GM23338 (cell line): ENCODE measurements around the gene LIMCH1. TPM values are rescaled to one million over a fixed set of nuclear protein-coding genes. Genes with fewer than 3 reads are reported as not detected.

Experiments
- ATAC-seq: fragments of 200-7000 bp; cut with Tn5 transposase; 3 replicates; pipeline ENCODE4 v1.9.1; 2020
- DNase-seq: peaks from one replicate; pipeline ENCODE4 v3.0.0-alpha.2; 2015; ENCODE audit warnings: low spot score
- H2AFZ ChIP-seq: fragments of 200-600 bp; sonication (generic); 2 replicates; pipeline ENCODE4 v1.8.0; 2016; ENCODE audit warnings: antibody characterized with exemption, mild to moderate bottlenecking, moderate library complexity
- H3F3A ChIP-seq: fragments of 200-600 bp; sonication (generic); replicated peaks from 2 replicates; pipeline ENCODE4 v1.8.0; 2017; ENCODE audit warnings: antibody characterized with exemption, mixed run types, low read depth
- H3K27ac ChIP-seq: fragments of 200-600 bp; sonication (generic); 2 replicates; pipeline ENCODE4 v1.6.1; 2016; ENCODE audit warnings: low read depth
- H3K27me3 ChIP-seq: fragments of 200-600 bp; sonication (generic); 2 replicates; pipeline ENCODE4 v1.8.0; 2016; ENCODE audit warnings: mild to moderate bottlenecking, mixed run types, moderate library complexity; ENCODE audit not compliant: insufficient read depth
- H3K36me3 ChIP-seq: fragments of 200-600 bp; sonication (generic); 2 replicates; pipeline ENCODE4 v1.8.0; 2016; ENCODE audit warnings: mild to moderate bottlenecking; ENCODE audit not compliant: insufficient read depth
- H3K4me1 ChIP-seq: fragments of 200-600 bp; sonication (generic); 2 replicates; pipeline ENCODE4 v1.8.0; 2016; ENCODE audit warnings: mild to moderate bottlenecking, moderate library complexity; ENCODE audit not compliant: insufficient read depth
- H3K4me2 ChIP-seq: fragments of 200-600 bp; sonication (generic); 2 replicates; pipeline ENCODE4 v1.7.1; 2017; ENCODE audit warnings: mixed run types
- H3K4me3 ChIP-seq: fragments of 200-600 bp; sonication (generic); 2 replicates; pipeline ENCODE4 v1.6.1; 2016; ENCODE audit warnings: mixed run types
- H3K79me2 ChIP-seq: fragments of 200-600 bp; sonication (generic); replicated peaks from 2 replicates; pipeline ENCODE4 v1.8.0; 2017; ENCODE audit warnings: mild to moderate bottlenecking; ENCODE audit not compliant: insufficient read depth
- H3K9me2 ChIP-seq: fragments of 200-600 bp; sonication (generic); 2 replicates; pipeline ENCODE4 v1.8.0; 2017; ENCODE audit not compliant: insufficient read depth
- H4K20me1 ChIP-seq: fragments of 200-600 bp; sonication (generic); replicated peaks from 2 replicates; pipeline ENCODE4 v1.8.0; 2017; ENCODE audit warnings: mild to moderate bottlenecking; ENCODE audit not compliant: insufficient read depth
- H3K27ac Mint-ChIP-seq: 2 replicates; pipeline ENCODE4 v1.8.0; 2020; ENCODE audit warnings: inconsistent platforms, mild to moderate bottlenecking, moderate library complexity, mixed read lengths
- H3K27me3 Mint-ChIP-seq: 3 replicates; pipeline ENCODE4 v1.8.0; 2022; ENCODE audit warnings: low read depth, mild to moderate bottlenecking, moderate library complexity, mixed read lengths, inconsistent platforms; ENCODE audit not compliant: insufficient read depth, poor library complexity
- H3K36me3 Mint-ChIP-seq: 3 replicates; pipeline ENCODE4 v1.8.0; 2021; ENCODE audit warnings: low read depth, mild to moderate bottlenecking, inconsistent platforms, moderate library complexity, mixed read lengths
- H3K4me1 Mint-ChIP-seq: 3 replicates; pipeline ENCODE4 v1.8.0; 2020; ENCODE audit warnings: mild to moderate bottlenecking, inconsistent platforms, mixed read lengths
- H3K4me3 Mint-ChIP-seq: 3 replicates; pipeline ENCODE4 v1.8.0; 2021; ENCODE audit warnings: moderate library complexity, mild to moderate bottlenecking, inconsistent platforms, mixed read lengths
- H3K9me3 Mint-ChIP-seq: 3 replicates; pipeline ENCODE4 v1.8.0; 2020; ENCODE audit warnings: moderate library complexity, mild to moderate bottlenecking, inconsistent platforms, mixed read lengths
- CREB1 ChIP-seq: fragments of 250-450 bp; sonication (Bioruptor Pico); IDR thresholded peaks from 2 replicates; pipeline ENCODE4 v1.5.0; 2020; ENCODE audit warnings: low read depth, mild to moderate bottlenecking, moderate library complexity
- ETS1 ChIP-seq: IDR thresholded peaks from 2 replicates; pipeline ENCODE4 v1.6.1; 2016; ENCODE audit warnings: antibody characterized with exemption
- EZH2 ChIP-seq: fragments of 200-600 bp; sonication (generic); IDR thresholded peaks from one replicate; pipeline ENCODE4 v1.8.0; 2017; ENCODE audit warnings: antibody characterized with exemption, mild to moderate bottlenecking, low read depth; ENCODE audit not compliant: unreplicated experiment
- EZH2phosphoT487 ChIP-seq: fragments of 200-600 bp; sonication (generic); IDR thresholded peaks from one replicate; pipeline ENCODE4 v1.8.1; 2018; ENCODE audit warnings: antibody characterized with exemption; ENCODE audit not compliant: unreplicated experiment
- NANOG ChIP-seq: IDR thresholded peaks from 2 replicates; pipeline ENCODE4 v1.6.1; 2016; ENCODE audit warnings: antibody characterized with exemption, borderline replicate concordance
- REST ChIP-seq: IDR thresholded peaks from one replicate; pipeline ENCODE4 v1.6.1; 2018; ENCODE audit warnings: antibody characterized with exemption; ENCODE audit not compliant: unreplicated experiment
- STAT1 ChIP-seq: IDR thresholded peaks from one replicate; pipeline ENCODE4 v1.6.1; 2016; ENCODE audit warnings: antibody characterized with exemption; ENCODE audit not compliant: unreplicated experiment
- ZNF114 ChIP-seq: fragments of 250-450 bp; sonication (Bioruptor Pico); IDR thresholded peaks from 2 replicates; pipeline ENCODE4 v1.5.0; 2020; ENCODE audit warnings: mild to moderate bottlenecking, moderate library complexity
- ZNF331 ChIP-seq: fragments of 250-450 bp; sonication (Bioruptor Pico); IDR thresholded peaks from 2 replicates; pipeline ENCODE4 v1.5.0; 2020; ENCODE audit warnings: low read depth, mild to moderate bottlenecking, moderate library complexity
- polyA plus RNA-seq: library from polyadenylated mRNA; unstranded; fragments of >200 nt; fragmentation: Nextera tagmentation; extraction: Ambion mirVana; gene quantifications from 2 replicates; pipeline ENCODE4 v1.2.1, GENCODE V29; 2016
- total RNA-seq: library from RNA; depleted of rRNA; stranded (reverse); fragments of >200 nt; shearing (Covaris generic); gene quantifications from 2 replicates; pipeline ENCODE4 v1.2.3, GENCODE V29; 2014
- TF ChIP-seq, protein P1 (sequence below), 2 experiments: fragments of 200-600 bp in 1 of 2; sonication (generic) in 1 of 2; conservative IDR thresholded peaks; 2 replicates each; pipeline versions ENCODE4 v1.5.1 to v1.6.1; 2016 to 2017; ENCODE audit warnings: antibody characterized with exemption in 2 of 2, low read depth in 2 of 2, mild to moderate bottlenecking in 2 of 2, moderate library complexity in 1 of 2

The LIMCH1 gene
- total and polyA plus RNA-seq, 2 experiments from 2014 or later, result 1.5 TPM

DNA sequence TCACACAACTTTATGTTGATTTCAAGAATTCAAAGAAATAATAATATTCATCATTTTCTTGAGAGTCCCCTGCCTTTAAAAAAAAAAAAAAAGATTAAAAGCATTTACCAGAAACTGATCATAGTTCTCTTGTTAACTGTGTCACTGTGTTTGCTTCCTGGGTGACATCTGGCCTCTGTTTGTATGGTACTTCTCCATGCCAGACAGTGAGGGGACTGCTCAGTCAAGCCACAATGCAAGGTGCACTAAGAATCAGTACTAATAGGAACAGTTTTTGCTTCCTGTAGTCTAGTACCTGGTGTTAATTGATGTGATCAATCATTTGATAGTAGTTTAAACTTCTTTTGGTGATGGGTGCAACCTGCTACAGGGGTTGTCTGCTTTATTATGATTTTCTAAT is 133.0 kb downstream of the LIMCH1 start (continued):
- TF ChIP-seq REST (no peak), ZNF331 (CRISPR knock-in tag) (no peak), EZH2phosphoT487 (no peak), ZNF114 (CRISPR knock-in tag) (no peak), ETS1 (no peak), NANOG (no peak), CREB1 (CRISPR knock-in tag) (no peak), STAT1 (no peak)
- TF ChIP-seq, protein P1, sequence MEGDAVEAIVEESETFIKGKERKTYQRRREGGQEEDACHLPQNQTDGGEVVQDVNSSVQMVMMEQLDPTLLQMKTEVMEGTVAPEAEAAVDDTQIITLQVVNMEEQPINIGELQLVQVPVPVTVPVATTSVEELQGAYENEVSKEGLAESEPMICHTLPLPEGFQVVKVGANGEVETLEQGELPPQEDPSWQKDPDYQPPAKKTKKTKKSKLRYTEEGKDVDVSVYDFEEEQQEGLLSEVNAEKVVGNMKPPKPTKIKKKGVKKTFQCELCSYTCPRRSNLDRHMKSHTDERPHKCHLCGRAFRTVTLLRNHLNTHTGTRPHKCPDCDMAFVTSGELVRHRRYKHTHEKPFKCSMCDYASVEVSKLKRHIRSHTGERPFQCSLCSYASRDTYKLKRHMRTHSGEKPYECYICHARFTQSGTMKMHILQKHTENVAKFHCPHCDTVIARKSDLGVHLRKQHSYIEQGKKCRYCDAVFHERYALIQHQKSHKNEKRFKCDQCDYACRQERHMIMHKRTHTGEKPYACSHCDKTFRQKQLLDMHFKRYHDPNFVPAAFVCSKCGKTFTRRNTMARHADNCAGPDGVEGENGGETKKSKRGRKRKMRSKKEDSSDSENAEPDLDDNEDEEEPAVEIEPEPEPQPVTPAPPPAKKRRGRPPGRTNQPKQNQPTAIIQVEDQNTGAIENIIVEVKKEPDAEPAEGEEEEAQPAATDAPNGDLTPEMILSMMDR (conservative IDR thresholded peaks at IDR 0.05; ENCODE audit: low read depth in 2 of 2), result no peak

GRCh38 chr4:41678086-41678816 is 140.3 kb downstream of the LIMCH1 start:
- no peak overlapping the region for H3K4me3 ChIP-seq
- H3K4me2 ChIP-seq, result no peak overlapping the region
- DNase-seq, result no peak
- no peaks in the 10 kb centered on the region for H3K27me3 ChIP-seq
- no peak for ATAC-seq
- H3K4me1 ChIP-seq, result peaks cover 13% of the 10 kb centered on the region; the same call in 1 of the 2 replicates
- Mint-ChIP-seq H3K27ac (no peak overlapping the region), H3K9me3 (no peaks in the 10 kb centered on the region), H3K4me3 (no peak overlapping the region), H3K4me1 (peaks cover 18% of the 10 kb centered on the region; the same call in 2 of the 3 replicates), H3K27me3 (peaks cover 3% of the 10 kb centered on the region), H3K36me3 (no peaks in the 10 kb centered on the region)
- H2AFZ ChIP-seq, result no peak overlapping the region
- H4K20me1 ChIP-seq, result no peaks in the 10 kb centered on the region
- H3K27ac ChIP-seq, result no peak overlapping the region
- H3K79me2 ChIP-seq, result no peaks in the 10 kb centered on the region
- no peaks in the 10 kb centered on the region for H3F3A ChIP-seq
- H3K9me2 ChIP-seq, result peaks cover 8% of the 10 kb centered on the region; the same call in 1 of the 2 replicates
- no peaks in the 10 kb centered on the region for H3K36me3 ChIP-seq
- TF ChIP-seq EZH2 (no peak), REST (no peak)
